Right ventricle myocardium inferior (tissue), 1 donor: ENCODE measurements around the gene ABHD4. TPM values are rescaled to one million over a fixed set of nuclear protein-coding genes. Genes with fewer than 3 reads are reported as not detected.
"Not testable (repeated sequence)": the region's sequence is repeated elsewhere in the genome, so short reads cannot be mapped to it uniquely, and the experiment has no call there.

ENCODE experiments used
- ATAC-seq: fragments of 200-7000 bp; cut with Tn5 transposase; one replicate; pipeline ENCODE4 v1.9.1; 2020; ENCODE audit warnings: mild to moderate bottlenecking, moderate library complexity
- DNase-seq: peaks from one replicate; pipeline ENCODE4 v3.0.0; 2021; ENCODE audit errors: missing footprints
- intact Hi-C: fragments of 100-400 bp; cut with DNase I; formaldehyde crosslinking; loops from one replicate; pipeline ENCODE4 v1.11.0; 2022
- total RNA-seq: library from RNA; stranded (reverse); fragmentation: NEBNext Ultra II Directional; extraction: Animal tissue kit (Norgen Biotek cat#: 25700); gene quantifications from one replicate; pipeline ENCODE4 v1.2.1, GENCODE V29; 2021
- donor health status: DM: no; HTN: yes; CAD: no; lungs with severe emphysema.

The ABHD4 gene
- total RNA-seq, 1 donor from 2014 or later, result 22.0 TPM

DNA sequence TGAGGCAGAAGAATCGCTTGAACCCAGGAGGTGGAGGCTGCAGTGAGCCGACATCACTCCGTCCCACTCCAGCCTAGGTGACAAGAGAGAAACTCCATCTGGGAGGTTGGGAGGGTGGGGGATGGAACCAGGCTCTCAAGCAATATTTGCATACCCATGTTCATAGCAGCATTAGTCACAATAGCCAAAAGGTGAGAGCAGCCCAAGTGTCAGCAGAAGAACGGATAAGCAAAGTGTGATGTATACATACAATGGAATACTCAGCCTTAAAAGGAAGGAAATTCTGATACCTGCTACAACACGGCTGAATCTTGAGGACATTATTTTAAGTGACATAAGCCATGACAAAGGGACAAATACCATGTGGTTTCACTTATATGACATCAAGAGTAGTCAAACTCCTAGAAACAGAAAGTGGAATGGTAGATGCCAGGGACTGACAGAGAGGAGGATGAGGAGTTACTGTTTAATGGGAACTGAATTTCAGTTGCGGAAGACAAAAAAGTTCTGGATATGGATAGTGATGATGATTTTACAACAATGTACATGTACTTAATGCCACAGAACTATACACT is 20.7 kb upstream of the ABHD4 start:
- intact Hi-C loops, result no loop called here
- ATAC-seq (no peak), DNase-seq (no peak)

DNA sequence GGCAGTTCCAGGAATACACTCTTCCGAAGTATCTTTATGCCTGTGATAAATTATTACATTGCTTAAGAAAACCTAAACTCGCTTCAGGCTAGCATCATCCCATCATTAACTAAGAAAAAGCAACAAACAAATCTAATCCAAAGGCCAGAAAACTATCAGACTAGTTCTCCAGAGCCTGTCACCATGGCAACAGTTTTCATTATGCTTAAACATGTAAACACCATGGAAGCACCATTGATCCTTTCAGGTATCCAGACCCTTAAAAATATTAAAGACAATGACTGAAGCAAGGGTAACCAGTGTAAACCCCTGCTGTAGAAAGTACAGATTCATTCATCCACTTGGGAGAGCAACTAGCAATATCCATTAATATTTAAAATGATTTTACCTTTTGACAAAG is 18.9 kb upstream of the ABHD4 start:
- intact Hi-C loops, result no loop called here
- DNase-seq, result no peak
- ATAC-seq, result no peak

GRCh38 chr14:22579881-22580280 is 18.2 kb upstream of the ABHD4 start:
- intact Hi-C loops, result no loop called here
- no peak for ATAC-seq
- no peak for DNase-seq

DNA sequence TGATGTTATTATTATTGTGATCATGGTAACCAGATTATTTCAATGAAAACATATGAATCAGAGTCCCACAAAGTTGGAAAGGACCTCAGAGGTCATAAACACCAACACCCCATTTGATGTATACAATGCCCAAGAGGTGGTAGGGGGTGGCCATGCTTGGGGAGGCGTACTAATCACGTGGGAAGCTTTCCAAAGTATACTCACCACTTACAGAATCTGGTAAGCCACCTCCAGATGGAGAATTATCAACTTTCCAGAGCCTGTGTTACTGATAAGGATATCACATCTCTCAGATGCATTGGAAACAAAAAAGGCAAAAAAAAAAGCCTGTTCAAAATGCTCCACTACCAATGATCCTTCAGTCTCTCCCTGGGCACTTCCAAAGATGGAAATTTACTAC is 17.5 kb upstream of the ABHD4 start:
- intact Hi-C loops, result no loop called here
- ATAC-seq (no peak), DNase-seq (no peak)

GRCh38 chr14:22583994-22584393 is 14.1 kb upstream of the ABHD4 start:
- ATAC-seq, result no peak
- no peak for DNase-seq
- intact Hi-C loops, result no loop called here

DNA sequence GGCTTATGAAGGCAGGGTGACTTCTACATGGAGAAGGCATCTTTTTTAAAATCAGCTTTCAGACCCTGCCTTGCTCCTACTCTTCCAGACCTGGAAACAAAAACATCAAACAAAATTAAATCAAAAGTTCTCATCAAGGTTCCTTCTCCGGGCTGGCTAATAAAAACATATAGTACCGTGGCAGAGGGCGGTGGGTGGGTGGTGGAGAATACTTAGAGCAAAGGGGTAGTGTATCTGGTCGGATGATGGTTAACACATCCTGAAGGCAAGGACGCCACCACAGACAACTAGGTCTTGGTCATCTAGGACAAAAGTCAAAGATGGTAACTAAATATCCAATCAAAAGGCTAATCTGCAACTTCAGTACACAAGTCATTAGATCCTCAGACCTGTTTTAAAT is 10.9 kb upstream of the ABHD4 start:
- DNase-seq, result no peak
- intact Hi-C loops, result no loop called here
- no peak for ATAC-seq

DNA sequence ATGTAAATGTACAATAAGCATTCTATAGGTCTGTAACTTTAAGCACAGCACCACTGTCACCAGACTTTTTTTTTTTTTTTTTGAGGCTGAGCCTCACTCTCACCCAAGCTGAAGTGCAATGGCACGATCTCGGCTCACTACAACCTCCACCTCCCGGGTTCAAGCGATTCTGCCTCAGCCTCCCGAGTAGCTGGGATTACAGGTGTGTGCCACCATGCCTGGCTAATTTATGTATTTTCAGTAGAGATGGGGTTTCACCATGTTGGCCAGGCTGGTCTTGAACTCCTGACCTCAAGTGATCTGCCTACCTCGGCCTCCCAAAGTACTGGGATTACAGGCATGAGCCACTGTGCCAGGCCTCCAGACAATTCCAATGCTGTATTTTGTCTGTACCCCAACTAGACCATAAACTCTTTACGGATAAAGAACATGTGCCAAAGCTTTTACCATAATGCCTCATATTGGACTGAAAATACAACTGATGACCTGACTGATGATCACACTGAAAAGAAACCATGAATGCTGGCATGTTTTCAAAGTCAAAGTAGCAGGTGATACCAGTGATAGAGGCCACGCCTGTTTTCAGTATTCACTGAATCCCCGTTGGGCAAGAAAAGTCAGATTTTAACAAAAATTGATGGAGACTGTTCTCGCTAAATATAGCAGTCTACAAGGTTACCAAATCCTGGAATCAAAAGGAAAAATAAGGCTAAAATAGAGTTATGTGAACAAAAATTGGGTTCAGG is 10.2 kb upstream of the ABHD4 start:
- intact Hi-C loops, DNase-seq, ATAC-seq: not testable (repeated sequence)

DNA sequence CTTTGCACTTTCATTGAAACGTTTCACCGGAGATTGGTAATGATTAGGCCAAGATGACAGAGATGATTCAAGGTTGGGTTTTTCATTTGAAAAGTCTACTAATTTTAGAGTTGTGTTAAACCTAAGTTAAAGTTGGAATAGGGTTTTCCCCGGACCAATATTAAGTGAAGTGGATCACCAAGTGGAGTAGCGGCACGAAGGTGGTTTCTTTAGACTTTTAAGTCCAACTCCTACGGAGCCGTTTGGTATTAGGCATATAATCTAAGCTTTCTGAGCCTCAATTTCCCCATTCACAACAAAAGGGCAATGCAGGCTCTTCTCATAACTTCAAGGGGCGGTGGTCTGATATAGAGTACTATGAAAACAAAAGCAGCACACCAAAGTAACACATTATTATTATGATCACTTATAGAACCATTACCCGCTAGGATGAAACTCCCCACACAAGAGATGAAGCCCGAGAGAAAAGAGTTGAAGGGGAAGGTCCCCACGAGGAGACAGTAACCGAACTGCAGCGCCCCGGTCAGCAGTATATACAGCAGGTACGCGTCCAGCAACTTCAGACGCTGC is 9.5 kb upstream of the ABHD4 start:
- intact Hi-C loops, result no loop called here
- DNase-seq, result no peak
- no peak for ATAC-seq

GRCh38 chr14:22589096-22589839 is 8.8 kb upstream of the ABHD4 start, which contains the start of gene DAD1:
DAD1 (minus strand) TSS chr14:22589224; CDS start chr14:22589157, 67 bp downstream.
- DNase-seq (peak; percentile 99), ATAC-seq (peak; percentile 100)
- intact Hi-C loops, result no loop called here

DNA sequence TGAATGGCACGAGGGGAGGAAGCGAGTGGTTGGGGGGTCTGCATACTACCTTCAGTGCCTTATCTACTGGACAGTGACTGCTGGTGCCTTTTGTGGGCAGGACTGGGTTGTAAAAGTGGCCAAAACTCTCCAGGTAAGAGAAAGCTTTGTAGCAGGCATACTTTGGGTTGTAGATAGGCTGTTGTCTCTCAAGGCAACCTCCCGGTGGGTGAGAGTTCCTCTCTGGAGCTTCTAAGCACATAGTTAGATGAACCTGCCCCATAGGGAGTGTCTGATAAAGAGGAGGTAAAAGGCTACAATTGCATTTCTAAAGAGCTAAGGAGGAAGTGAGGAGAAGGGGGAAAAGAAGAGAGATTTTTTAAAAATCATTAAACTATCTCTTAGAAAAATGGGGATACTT is 4.9 kb upstream of the ABHD4 start:
- intact Hi-C loops, result no loop called here
- ATAC-seq (no peak), DNase-seq (no peak)

DNA sequence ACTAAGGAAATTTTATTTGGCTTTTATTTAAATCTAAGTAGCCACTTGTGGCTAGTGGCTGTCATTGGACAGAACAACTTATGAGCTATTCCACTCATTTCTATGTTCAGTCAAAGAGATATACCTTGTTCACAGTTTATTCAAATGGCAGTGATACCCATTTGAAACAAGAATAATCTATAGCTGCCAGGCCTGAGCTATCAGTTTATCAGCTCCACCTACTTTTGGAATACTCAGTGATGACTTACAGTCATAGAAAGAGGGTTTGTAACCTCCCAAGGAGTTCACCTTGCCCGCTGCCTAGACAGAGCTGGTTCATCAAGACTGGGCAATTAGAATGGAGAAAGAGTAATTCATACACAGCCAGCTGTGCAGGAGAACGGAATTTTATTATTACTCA is 4.5 kb upstream of the ABHD4 start:
- ATAC-seq (no peak), DNase-seq (no peak)
- intact Hi-C loops, result no loop called here

DNA sequence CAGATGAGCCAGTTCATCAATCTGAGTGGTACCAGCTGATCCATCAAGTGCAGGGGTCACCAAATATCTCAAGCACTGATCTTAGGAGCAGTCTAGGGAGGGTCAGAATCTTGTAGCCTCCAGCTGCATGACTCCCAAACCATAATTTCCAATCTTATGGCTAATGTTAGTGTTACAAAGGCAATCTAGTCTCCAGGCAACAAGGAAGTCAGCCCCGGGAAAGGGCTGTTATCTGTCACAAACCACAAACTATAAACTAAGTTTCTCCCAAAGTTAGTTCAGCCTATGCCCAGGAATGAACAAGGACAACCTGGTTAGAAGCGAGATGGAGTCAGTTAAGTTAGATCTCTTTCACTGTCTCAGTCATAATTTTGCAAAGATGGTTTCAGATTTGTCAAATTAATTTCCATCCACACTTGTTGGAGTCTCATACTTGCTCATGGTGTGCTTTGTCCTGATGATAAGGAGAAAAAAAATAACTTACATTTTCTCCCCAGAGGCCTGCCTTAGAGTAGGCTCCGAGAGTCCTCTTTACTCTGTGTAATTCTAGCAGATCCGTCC is 3.9 kb upstream of the ABHD4 start:
- ATAC-seq (no peak), DNase-seq (no peak)
- intact Hi-C loops, result no loop called here

GRCh38 chr14:22596354-22596879 is 1.7 kb upstream of the ABHD4 start:
- no peak for ATAC-seq
- DNase-seq, result no peak
- intact Hi-C loops, result no loop called here

DNA sequence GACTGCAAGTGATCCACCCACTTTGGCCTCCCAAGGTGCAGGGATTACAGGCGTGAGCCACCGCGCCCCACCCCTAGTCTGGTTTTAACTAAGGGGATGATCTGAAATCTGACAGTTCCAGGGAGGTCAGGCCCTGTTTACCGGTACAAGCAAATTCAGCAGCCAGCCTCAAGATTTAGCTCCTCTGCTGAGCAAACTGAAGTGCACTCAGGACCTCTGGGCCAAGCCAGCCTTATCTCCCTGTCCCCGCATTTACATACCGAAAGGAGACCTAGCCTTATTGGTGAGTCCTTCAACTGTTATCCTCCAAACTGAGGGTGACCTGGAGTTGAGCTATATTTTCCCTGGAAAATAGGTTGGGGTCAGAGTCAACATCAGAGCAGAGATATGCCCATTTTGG is 835 bp upstream of the ABHD4 start:
- no peak for ATAC-seq
- intact Hi-C loops, result no loop called here
- DNase-seq, result no peak

- peak; percentile 36 for ATAC-seq
- DNase-seq, result no peak
- intact Hi-C loops, result no loop called here
Observed at GRCh38 chr14:22597771-22598098, 365 bp upstream of the ABHD4 start.

DNA sequence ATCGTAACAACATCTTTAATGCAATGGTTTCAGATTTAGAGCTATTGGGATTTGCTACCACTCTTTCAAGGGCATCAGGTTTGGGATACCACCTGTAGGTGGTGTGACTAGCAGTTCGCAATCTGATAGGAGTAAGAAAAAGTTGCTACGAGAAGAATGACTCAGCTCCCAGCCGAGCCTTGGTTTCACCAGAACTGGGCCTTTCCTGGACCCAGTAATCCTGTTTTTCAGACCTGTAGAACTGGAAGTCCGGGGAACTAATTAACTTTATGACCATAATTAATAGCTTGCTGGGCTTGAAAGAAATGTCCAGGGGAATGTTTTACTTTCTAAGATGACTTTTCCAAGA is 770 bp downstream of the ABHD4 start:
- ATAC-seq (no peak), DNase-seq (no peak)
- intact Hi-C loops, result no loop called here

GRCh38 chr14:22599349-22599748 is 1.2 kb downstream of the ABHD4 start:
- DNase-seq (no peak), ATAC-seq (no peak)
- intact Hi-C loops, result no loop called here

- DNase-seq (no peak), ATAC-seq (no peak)
- intact Hi-C loops, result no loop called here
Observed at GRCh38 chr14:22600027-22600426, 1.9 kb downstream of the ABHD4 start.

- ATAC-seq (no peak), DNase-seq (no peak)
- intact Hi-C loops, result no loop called here
Observed at GRCh38 chr14:22601456-22601855, 3.4 kb downstream of the ABHD4 start.
